Ectodermal cell (in vitro differentiated cells): ENCODE results near the gene RTP2.
"Not testable (repeated sequence)": the region's sequence is repeated elsewhere in the genome, so short reads cannot be mapped to it uniquely, and the experiment has no call there.

Source experiments
- H3K27ac ChIP-seq: 2 replicates; pipeline ENCODE4 v1.7.0; 2013; ENCODE audit warnings: mild to moderate bottlenecking, low read depth, low read length; ENCODE audit not compliant: insufficient read depth, poor library complexity, severe bottlenecking
- H3K27me3 ChIP-seq: 2 replicates; pipeline ENCODE4 v1.7.0; 2013; ENCODE audit warnings: mild to moderate bottlenecking, low read length; ENCODE audit not compliant: insufficient read depth, control insufficient read depth, poor library complexity, severe bottlenecking
- H3K36me3 ChIP-seq: one replicate; pipeline ENCODE4 v1.7.0; 2013; ENCODE audit warnings: low read length; ENCODE audit not compliant: control insufficient read depth, insufficient read depth
- H3K4me1 ChIP-seq: one replicate; pipeline ENCODE4 v1.7.0; 2013; ENCODE audit warnings: low read length; ENCODE audit not compliant: control insufficient read depth, insufficient read depth
- H3K4me3 ChIP-seq: 2 replicates; pipeline ENCODE4 v1.7.0; 2013; ENCODE audit warnings: low read depth, low read length, control low read depth; ENCODE audit not compliant: insufficient read depth
- H3K9me3 ChIP-seq: 2 replicates; pipeline ENCODE4 v1.7.0; 2013; ENCODE audit warnings: mild to moderate bottlenecking, low read length, moderate library complexity; ENCODE audit not compliant: control insufficient read depth
- WGBS, 2 experiments: methylation state at CpG; one replicate each; pipeline ENCODE4 v1.1.7; 2013; ENCODE audit warnings: missing lambda C conversion rate in 2 of 2; 5-methylcytosine and 5-hydroxymethylcytosine counted together

The RTP2 gene

DNA sequence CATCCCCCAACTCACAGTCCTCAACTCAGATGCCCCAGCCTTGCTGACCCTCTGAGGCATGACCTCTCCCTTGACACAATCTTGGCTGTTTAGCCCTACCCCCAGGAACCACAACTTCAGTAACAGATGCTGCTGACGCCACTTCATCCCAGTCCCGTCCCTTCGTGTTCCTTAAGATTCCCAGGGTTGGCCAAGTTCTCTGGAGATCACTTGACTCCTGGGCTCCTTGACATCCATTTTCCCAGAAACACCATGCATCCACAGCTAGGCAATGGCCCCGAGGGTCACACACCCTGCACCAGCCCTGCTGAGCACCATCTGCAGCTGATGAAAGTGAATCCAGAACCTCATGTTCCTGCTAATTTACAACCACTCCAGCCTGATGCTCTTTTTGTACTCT, 6.9 kb downstream of the RTP2 start:
- H3K4me3 ChIP-seq = no peak overlapping the region
- H3K27me3 ChIP-seq = no peaks in the 10 kb centered on the region
- 93 to 96% methylated on average over 4 of the region's 4 CpGs for WGBS, 2 experiments
- H3K27ac ChIP-seq = no peak overlapping the region
- no peaks in the 10 kb centered on the region for H3K9me3 ChIP-seq
- no peaks in the 10 kb centered on the region for H3K36me3 ChIP-seq
- H3K4me1 ChIP-seq = no peaks in the 10 kb centered on the region

DNA sequence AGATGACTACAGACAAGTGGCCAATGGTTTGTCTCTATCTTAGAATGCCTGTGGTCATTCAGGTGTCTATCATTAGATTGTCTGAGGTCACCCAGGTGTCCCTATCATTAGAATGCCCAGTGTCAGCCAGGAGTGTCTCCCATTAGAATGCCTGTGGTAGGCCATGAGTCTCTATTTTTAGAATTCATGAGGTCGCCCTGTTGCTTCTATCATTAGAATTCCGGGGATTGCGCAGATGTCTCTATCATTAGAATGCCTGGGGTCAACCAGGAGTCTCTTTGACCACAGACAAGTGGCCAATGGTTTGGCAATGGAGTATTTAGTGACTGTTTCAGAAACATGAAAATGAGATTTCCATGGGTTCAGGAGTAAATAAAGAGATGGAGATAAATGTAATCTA, 7.6 kb downstream of the RTP2 start:
- Histone ChIP-seq H3K36me3 (no peaks in the 10 kb centered on the region), H3K4me1 (no peaks in the 10 kb centered on the region), H3K4me3 (no peak overlapping the region), H3K27ac (no peak overlapping the region), H3K9me3 (no peaks in the 10 kb centered on the region), H3K27me3 (no peaks in the 10 kb centered on the region)
- WGBS, 2 experiments = 82% methylated on average over 3 of the region's 3 CpGs

DNA sequence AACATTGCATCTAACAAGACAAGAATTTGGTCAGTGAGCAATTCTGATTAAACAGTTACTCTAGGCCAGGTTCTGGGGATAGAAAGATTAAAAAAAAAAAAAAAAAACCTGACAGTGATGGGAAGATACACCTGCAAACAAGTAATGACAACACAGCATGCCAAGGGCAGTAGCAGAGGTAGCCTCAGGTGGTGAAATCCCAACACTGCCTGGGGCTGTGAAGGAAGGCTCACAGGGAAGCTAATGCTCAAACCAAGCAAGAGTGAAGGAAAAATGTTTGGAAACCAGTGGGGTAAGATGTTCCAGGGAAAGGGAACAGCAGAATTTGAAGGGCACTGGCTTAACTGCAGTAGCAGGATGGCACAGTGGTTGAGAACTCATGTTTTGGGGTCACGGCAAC, 8.9 kb downstream of the RTP2 start:
- Histone ChIP-seq H3K27ac (no peak overlapping the region), H3K4me3 (no peak overlapping the region), H3K4me1 (no peaks in the 10 kb centered on the region), H3K9me3 (no peaks in the 10 kb centered on the region), H3K27me3 (no peaks in the 10 kb centered on the region), H3K36me3 (no peaks in the 10 kb centered on the region)
- 92 to 98% methylated on average over 1 of the region's 1 CpG for WGBS, 2 experiments

DNA sequence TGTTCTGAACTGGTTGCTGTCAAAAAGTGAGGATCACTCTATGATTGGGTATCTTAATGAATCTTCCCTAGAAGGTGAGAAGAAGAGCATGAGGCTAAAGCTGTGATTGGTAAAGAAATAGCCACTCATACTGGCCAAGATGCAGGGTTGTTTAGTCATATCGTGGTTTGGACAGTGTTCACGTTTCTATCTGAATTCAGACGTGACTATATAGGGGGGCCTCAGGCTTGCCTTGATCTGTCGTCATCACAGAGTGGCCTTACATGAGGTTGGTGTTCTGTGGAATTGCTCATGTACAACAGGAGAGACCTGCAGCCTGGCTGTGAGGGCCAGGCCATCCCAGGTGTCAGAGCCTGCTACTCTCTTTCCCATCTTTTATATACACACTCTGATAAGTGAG, 12.4 kb downstream of the RTP2 start:
- Histone ChIP-seq H3K36me3 (no peaks in the 10 kb centered on the region), H3K27ac (no peak overlapping the region), H3K27me3 (no peaks in the 10 kb centered on the region), H3K4me3 (no peak overlapping the region), H3K4me1 (no peaks in the 10 kb centered on the region), H3K9me3 (no peaks in the 10 kb centered on the region)
- 93 to 94% methylated on average over 4 of the region's 4 CpGs for WGBS, 2 experiments

DNA sequence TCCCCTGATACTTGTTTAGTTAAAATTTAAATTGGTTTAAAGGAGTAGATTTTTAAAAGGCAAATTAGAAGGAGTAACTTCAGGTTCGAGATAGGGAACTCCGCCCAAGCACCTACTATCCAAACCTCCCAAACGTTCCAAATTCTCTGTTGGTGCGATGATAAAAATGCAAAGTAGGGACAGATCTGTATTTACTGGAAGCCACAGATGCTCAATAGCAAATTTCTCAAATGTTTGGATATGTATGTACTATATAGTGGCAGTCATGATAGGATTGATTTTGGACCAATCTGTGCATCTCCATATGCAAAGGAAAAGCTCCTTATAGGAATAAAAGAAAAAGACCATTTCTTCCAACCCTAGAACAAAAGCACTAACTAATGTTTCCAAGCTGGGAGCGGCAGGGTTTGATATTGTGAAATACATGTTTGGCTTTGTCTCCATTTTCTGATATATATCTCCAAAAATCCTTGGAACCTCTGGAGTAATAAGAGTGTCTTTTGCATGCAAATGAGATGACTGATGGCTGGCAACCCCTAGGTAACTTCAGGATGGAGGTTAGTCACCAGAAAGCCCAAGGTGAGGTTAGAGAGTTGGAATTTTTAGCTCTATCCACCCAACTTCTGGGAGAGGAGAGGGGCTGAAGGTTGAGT, 15.6 kb downstream of the RTP2 start:
- Histone ChIP-seq H3K36me3 (no peaks in the 10 kb centered on the region), H3K4me3 (no peak overlapping the region), H3K27me3 (no peaks in the 10 kb centered on the region), H3K9me3 (no peaks in the 10 kb centered on the region), H3K4me1 (no peaks in the 10 kb centered on the region), H3K27ac (no peak overlapping the region)
- WGBS, 2 experiments = 95 to 100% methylated on average over 4 of the region's 5 CpGs

DNA sequence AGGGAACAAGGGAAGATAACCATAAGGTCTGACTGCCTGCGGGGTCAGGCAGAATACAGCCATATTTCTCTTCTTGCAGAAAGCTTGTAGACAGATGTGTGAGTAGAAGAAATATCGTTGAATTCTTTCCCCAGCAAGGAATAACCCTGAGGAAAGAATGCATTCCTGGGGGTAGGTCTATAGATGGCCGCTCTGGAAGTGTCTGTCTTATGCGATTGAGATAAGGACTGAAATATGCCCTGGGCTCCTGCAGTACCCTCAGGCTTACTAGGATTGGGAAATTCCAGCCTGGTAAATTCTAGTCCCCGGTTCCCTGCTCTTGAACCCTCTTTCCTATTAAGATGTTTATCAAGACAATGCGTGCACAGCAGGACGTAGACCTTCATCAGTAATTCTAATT, 16.4 kb downstream of the RTP2 start:
- no peaks in the 10 kb centered on the region for H3K36me3 ChIP-seq
- no peaks in the 10 kb centered on the region for H3K27me3 ChIP-seq
- H3K4me1 ChIP-seq = no peaks in the 10 kb centered on the region
- no peak overlapping the region for H3K27ac ChIP-seq
- WGBS, 2 experiments = 93 to 96% methylated on average over 7 of the region's 7 CpGs
- no peaks in the 10 kb centered on the region for H3K9me3 ChIP-seq
- no peak overlapping the region for H3K4me3 ChIP-seq

GRCh38 chr3:187684880-187685279, 17.5 kb downstream of the RTP2 start:
- no peak overlapping the region for H3K27ac ChIP-seq
- no peaks in the 10 kb centered on the region for H3K27me3 ChIP-seq
- no peaks in the 10 kb centered on the region for H3K4me1 ChIP-seq
- no peaks in the 10 kb centered on the region for H3K36me3 ChIP-seq
- H3K4me3 ChIP-seq = no peak overlapping the region
- 89 to 97% methylated on average over 1 to 2 of the region's 2 CpGs for WGBS, 2 experiments
- H3K9me3 ChIP-seq = no peaks in the 10 kb centered on the region

- no peak overlapping the region for H3K27ac ChIP-seq
- WGBS, 2 experiments = 86 to 100% methylated on average over 1 of the region's 1 CpG
- H3K4me1 ChIP-seq = no peaks in the 10 kb centered on the region
- no peaks in the 10 kb centered on the region for H3K9me3 ChIP-seq
- no peak overlapping the region for H3K4me3 ChIP-seq
- no peaks in the 10 kb centered on the region for H3K27me3 ChIP-seq
- H3K36me3 ChIP-seq = no peaks in the 10 kb centered on the region
Measured at GRCh38 chr3:187684444-187684843, 17.9 kb downstream of the RTP2 start.

GRCh38 chr3:187681756-187682155, 20.6 kb downstream of the RTP2 start:
- H3K4me1 ChIP-seq, H3K36me3 ChIP-seq, H3K9me3 ChIP-seq, H3K4me3 ChIP-seq, H3K27me3 ChIP-seq, H3K27ac ChIP-seq: not testable (repeated sequence)
- WGBS, 2 experiments = 90 to 91% methylated on average over 11 of the region's 11 CpGs

DNA sequence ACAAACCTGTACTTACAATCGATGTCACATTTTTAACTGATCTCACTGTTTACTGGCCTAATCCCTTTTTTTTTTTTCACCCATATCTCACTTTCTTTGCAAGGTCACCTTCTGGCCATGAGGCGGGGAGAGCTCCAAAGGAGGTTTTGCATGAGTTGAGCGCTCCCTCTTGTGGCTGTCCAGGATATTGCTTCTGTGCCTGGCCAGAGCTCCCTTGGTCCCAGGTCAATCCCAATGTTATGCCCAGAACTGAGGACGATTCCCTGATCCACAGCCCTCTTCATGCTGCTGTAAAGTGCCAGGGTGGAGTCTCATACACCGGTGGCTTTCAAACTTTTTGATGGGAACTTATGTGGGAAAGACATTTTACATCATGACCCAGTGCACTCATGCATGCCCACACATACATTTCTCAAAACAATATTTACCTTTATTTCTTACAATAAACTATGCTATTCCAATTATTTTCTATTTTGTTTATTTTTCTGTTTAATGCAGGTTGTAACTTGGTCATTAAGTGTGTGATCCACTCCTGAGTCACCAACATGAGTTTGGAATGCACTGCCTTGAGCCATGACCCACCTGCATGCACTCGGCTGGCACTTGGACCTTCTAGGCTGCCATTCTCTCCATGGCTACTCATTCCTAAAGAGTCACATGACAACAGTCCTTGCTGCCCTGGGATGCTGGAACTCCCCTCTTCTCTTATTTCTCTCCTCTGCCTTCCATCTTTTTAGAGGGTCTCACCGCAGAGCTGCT, 22.5 kb downstream of the RTP2 start:
- no peaks in the 10 kb centered on the region for H3K4me1 ChIP-seq
- no peaks in the 10 kb centered on the region for H3K9me3 ChIP-seq
- WGBS, 2 experiments = 38 to 40% methylated on average over 7 of the region's 7 CpGs
- H3K4me3 ChIP-seq = no peak overlapping the region
- H3K36me3 ChIP-seq = no peaks in the 10 kb centered on the region
- no peak overlapping the region for H3K27ac ChIP-seq
- no peaks in the 10 kb centered on the region for H3K27me3 ChIP-seq
